Smooth muscle cell (in vitro differentiated cells): ENCODE data around the gene INHA. TPM values are rescaled to one million over a fixed set of nuclear protein-coding genes. Genes with fewer than 3 reads are reported as not detected.

Experiments
- DNase-seq: peaks from one replicate; lab custom pipeline; 2025; ENCODE audit not compliant: unreplicated experiment; lab: John Stamatoyannopoulos, UW
- H2AFZ ChIP-seq: fragments of 200-600 bp; sonication (generic); 2 replicates; pipeline ENCODE4 v1.6.0; 2016; ENCODE audit warnings: antibody characterized with exemption, low read depth, mild to moderate bottlenecking
- H3F3A ChIP-seq: fragments of 200-600 bp; sonication (generic); 2 replicates; pipeline ENCODE4 v1.6.0; 2017; ENCODE audit warnings: antibody characterized with exemption, low read depth
- H3K27ac ChIP-seq: fragments of 200-600 bp; sonication (generic); 2 replicates; pipeline ENCODE4 v1.5.1; 2016; ENCODE audit warnings: low read depth, mild to moderate bottlenecking
- H3K27me3 ChIP-seq: fragments of 200-600 bp; sonication (generic); 2 replicates; pipeline ENCODE4 v1.6.1; 2016; ENCODE audit warnings: low read depth, mild to moderate bottlenecking
- H3K36me3 ChIP-seq: fragments of 200-600 bp; sonication (generic); 2 replicates; pipeline ENCODE4 v1.5.1; 2016; ENCODE audit warnings: low read depth
- H3K4me1 ChIP-seq: fragments of 200-600 bp; sonication (generic); 2 replicates; pipeline ENCODE4 v1.5.1; 2016; ENCODE audit warnings: low read depth
- H3K4me2 ChIP-seq: fragments of 200-600 bp; sonication (generic); 2 replicates; pipeline ENCODE4 v1.6.0; 2016; ENCODE audit warnings: mild to moderate bottlenecking
- H3K4me3 ChIP-seq: fragments of 200-600 bp; sonication (generic); 2 replicates; pipeline ENCODE4 v1.5.1; 2016; ENCODE audit warnings: mild to moderate bottlenecking
- H3K79me2 ChIP-seq: fragments of 200-600 bp; sonication (generic); 2 replicates; pipeline ENCODE4 v1.6.0; 2016; ENCODE audit warnings: low read depth, mild to moderate bottlenecking
- H3K9ac ChIP-seq: fragments of 200-600 bp; sonication (generic); 2 replicates; pipeline ENCODE4 v1.6.0; 2016; ENCODE audit warnings: low read depth
- H3K9me3 ChIP-seq: fragments of 200-600 bp; sonication (generic); replicated peaks from 2 replicates; pipeline ENCODE4 v1.5.1; 2016; ENCODE audit warnings: low read depth
- H4K20me1 ChIP-seq: fragments of 200-600 bp; sonication (generic); 2 replicates; pipeline ENCODE4 v1.6.0; 2016; ENCODE audit warnings: low read depth
- CTCF ChIP-seq: fragments of 200-600 bp; sonication (generic); IDR thresholded peaks from 2 replicates; pipeline ENCODE4 v1.5.1; 2017; ENCODE audit warnings: borderline replicate concordance, mild to moderate bottlenecking, antibody characterized with exemption; ENCODE audit not compliant: insufficient read depth, poor library complexity, severe bottlenecking
- WGBS: methylation state at CpG from one replicate; pipeline ENCODE4 v1.1.7; 2016; ENCODE audit warnings: low lambda C conversion rate; 5-methylcytosine and 5-hydroxymethylcytosine counted together
- polyA plus RNA-seq: library from polyadenylated mRNA; unstranded; fragments of >200 nt; fragmentation: Nextera tagmentation; extraction: Ambion mirVana; gene quantifications from 2 replicates; pipeline ENCODE4 v1.2.1, GENCODE V29; 2016
- total RNA-seq: library from RNA; depleted of rRNA; stranded (reverse); fragments of >200 nt; gene quantifications from 2 replicates; pipeline ENCODE4 v1.2.3, GENCODE V29; 2014

The INHA gene
- total and polyA plus RNA-seq, 2 experiments from 2014 or later, result 4.0 to 4.3 TPM

- peak overlapping the region; percentile 76 for H3K4me2 ChIP-seq
- no peaks in the 10 kb centered on the region for H3K36me3 ChIP-seq
- H3K9me3 ChIP-seq, result no peaks in the 10 kb centered on the region
- H4K20me1 ChIP-seq, result no peaks in the 10 kb centered on the region
- H3F3A ChIP-seq, result no peaks in the 10 kb centered on the region
- no peaks in the 10 kb centered on the region for H3K27me3 ChIP-seq
- H3K9ac ChIP-seq, result no peak overlapping the region
- no peaks in the 10 kb centered on the region for H3K79me2 ChIP-seq
- no peak overlapping the region for H3K4me3 ChIP-seq
- peak overlapping the region; percentile 53 for H2AFZ ChIP-seq
- DNase-seq, result no peak
- WGBS, result 24% methylated on average over 15 of the region's 15 CpGs
- no peak for TF ChIP-seq CTCF
- no peak overlapping the region for H3K27ac ChIP-seq
- H3K4me1 ChIP-seq, result peaks cover 27% of the 10 kb centered on the region
Observed at GRCh38 chr2:219576505-219577388, 4.6 kb downstream of the INHA start.

GRCh38 chr2:219578811-219579613, 6.9 kb downstream of the INHA start:
- H3K9ac ChIP-seq, result no peak overlapping the region
- DNase-seq, result no peak
- H3K4me3 ChIP-seq, result no peak overlapping the region
- no peaks in the 10 kb centered on the region for H4K20me1 ChIP-seq
- H3K27ac ChIP-seq, result peak overlapping the region; percentile 1
- no peak for TF ChIP-seq CTCF
- peaks cover 22% of the 10 kb centered on the region for H3K4me1 ChIP-seq
- H3K79me2 ChIP-seq, result no peaks in the 10 kb centered on the region
- H2AFZ ChIP-seq, result peak overlapping the region; percentile 5
- H3F3A ChIP-seq, result no peaks in the 10 kb centered on the region
- H3K36me3 ChIP-seq, result no peaks in the 10 kb centered on the region
- H3K27me3 ChIP-seq, result no peaks in the 10 kb centered on the region
- H3K4me2 ChIP-seq, result no peak overlapping the region
- 66% methylated on average over 8 of the region's 8 CpGs for WGBS
- no peaks in the 10 kb centered on the region for H3K9me3 ChIP-seq

GRCh38 chr2:219581346-219581745, 9.2 kb downstream of the INHA start:
- Histone ChIP-seq H3K79me2 (no peaks in the 10 kb centered on the region), H3K4me1 (peaks cover 22% of the 10 kb centered on the region)
- 91% methylated on average over 2 of the region's 2 CpGs for WGBS

More at GRCh38 chr2:219581346-219581745, 9.2 kb downstream of the INHA start:
- DNase-seq, result no peak
- no peaks in the 10 kb centered on the region for H3K27me3 ChIP-seq
- no peaks in the 10 kb centered on the region for H4K20me1 ChIP-seq
- H3F3A ChIP-seq, result no peaks in the 10 kb centered on the region
- H2AFZ ChIP-seq, result no peak overlapping the region
- no peak overlapping the region for H3K27ac ChIP-seq
- TF ChIP-seq CTCF, result no peak
- no peak overlapping the region for H3K4me3 ChIP-seq
- H3K4me2 ChIP-seq, result no peak overlapping the region
- no peak overlapping the region for H3K9ac ChIP-seq
- no peaks in the 10 kb centered on the region for H3K36me3 ChIP-seq
- H3K9me3 ChIP-seq, result no peaks in the 10 kb centered on the region
